GM15510 (cell line): ENCODE measurements around the gene EXD3.

Experiments used
- POLR2A ChIP-seq: IDR thresholded peaks from 3 replicates; pipeline ENCODE4 v1.6.1; 2011; ENCODE audit warnings: borderline replicate concordance; ENCODE audit not compliant: insufficient read length; ENCODE audit errors: extremely low read depth

The EXD3 gene

DNA sequence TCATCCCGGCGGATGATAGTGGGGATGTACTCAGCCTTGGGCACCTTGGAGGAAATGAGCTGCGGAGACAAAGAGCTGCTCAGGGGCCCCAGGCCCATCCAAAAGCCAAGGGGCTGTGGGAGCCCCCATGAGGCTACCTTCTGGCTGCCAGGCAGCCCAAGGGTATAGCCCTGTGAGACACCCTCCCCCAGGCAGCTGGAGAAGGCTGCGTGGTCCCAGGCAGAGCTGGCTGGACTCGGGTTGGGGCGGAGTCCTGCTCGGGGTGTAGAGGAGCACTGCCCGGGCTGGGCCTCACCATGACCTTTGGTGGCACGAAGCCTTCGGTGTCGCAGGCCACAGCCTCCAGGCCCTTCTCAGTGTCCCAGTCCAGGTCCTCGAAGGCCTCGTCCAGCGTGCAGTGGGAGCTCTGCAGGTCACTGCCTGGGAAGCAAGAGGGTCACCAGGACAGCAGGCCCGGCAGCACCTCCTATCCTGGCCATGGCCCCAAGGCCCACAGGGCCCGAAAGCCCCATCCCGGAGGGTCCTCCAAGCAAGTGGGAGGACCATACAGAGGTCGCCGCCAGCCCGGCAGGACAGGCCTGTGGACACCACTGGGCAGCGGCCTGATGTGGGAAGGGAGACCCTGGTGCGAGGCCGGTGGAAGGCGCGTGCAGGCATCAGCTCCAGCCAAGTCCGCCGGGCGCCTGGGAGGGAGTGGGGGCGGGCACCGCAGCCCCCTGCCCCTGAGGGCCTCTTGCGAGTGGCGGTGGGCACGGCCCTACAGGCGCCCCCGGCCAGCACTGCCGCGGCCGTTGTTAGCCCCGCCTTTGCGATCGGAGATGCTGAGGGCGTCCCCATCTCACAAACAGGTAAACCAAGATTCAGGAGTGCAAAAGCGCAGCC, 30.0 kb upstream of the EXD3 start:
- TF ChIP-seq POLR2A: no peak

DNA sequence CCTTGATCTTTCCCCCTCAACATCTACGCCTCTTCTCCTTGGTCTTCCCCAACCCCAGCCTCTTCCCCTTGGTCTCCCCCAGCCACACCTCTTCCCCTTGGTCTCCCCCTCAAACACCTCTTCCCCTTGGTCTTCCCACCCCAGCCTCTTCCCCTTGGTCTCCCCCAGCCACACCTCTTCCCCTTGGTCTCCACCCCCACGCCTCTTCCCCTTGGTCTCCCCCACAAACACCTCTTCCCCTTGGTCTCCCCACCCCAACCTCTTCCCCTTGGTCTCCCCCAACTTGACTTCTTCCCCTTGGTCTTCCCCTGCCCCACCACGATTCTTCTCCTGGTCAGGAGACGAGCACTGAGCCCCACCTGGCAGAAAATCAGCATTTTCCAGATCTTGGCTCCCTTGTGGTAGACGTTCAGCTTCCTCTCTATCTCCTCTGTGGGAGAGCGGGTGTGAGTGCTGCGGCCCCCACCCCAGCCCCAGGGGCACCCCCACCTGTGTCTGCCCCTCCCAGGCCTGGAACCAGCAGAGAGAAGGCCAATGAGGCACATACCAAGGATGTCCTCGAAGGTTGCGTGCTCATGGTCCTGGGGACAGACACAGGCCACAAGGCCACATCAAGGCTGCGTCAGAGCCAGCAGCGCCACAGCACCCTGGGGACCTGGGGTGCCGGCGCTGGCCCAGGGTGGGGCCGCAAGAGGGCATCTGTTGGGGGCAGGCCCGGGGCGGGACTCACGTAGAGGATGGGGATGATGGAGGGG, 29.2 kb upstream of the EXD3 start:
- TF ChIP-seq POLR2A: no peak

DNA sequence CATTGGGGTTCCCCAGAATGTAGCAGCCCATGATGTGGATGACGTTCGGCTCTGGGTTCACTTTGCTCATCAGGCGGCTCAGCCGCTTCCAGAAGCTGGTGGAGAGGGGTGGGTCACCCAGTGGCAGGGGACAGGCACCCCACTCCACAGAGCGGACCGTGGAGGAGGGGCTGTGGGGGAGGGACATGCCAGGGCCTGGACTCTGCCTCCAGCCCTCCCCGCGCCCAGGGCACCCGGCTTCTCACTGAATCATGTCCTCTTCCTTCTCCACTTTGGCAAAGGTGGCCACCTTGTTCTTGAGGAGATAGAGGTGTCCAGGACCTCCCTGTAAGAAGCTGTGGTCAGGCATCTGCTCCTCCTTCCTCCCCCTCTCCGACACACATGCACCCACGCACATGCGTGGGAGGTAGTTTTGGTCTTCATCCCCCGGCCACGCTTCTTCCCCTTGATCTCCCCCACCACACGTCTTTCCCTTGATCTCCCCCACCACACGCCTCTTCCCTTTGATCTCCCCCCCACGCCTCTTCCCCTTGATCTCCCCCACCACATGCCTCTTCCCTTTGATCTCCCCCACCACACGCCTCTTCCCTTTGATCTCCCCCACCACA, 27.1 kb upstream of the EXD3 start:
- no peak for TF ChIP-seq POLR2A

DNA sequence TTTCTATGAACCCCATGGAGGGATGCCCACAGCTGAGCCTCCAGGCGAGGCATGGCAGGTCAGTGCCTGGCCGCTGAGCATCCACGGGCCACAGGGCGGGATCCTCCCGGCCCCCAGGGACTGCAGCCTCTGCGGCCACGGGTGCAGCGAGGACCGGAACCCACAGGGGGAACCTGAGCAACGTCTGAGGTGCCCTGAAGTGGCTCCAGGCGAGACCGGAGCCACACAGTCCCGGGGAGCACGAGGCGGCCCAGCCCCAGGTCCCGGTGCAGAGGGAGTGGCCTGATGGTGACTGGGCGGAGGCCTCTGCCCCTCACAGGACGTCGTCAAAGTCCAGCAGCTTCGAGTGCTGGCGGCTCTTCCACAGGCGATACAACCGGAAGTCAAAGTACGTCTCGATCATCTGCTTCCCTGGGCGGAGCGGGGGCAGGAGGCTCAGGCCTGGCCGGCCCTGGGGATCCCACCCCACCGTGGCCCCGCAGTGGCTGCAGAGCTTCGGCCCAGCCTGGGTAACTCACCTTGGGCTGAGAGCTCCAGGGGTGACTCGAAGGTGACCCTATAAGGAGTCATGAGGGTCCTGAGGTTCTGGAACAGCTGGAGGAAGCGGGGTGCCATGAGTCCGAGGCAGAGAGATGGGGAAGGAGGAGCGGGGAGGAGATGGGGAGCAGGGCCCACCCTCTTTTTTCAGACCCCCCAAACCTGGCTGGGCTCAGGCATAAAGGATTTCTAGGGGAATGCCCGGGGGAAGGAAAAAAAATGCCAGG, 26.3 kb upstream of the EXD3 start:
- no peak for TF ChIP-seq POLR2A

DNA sequence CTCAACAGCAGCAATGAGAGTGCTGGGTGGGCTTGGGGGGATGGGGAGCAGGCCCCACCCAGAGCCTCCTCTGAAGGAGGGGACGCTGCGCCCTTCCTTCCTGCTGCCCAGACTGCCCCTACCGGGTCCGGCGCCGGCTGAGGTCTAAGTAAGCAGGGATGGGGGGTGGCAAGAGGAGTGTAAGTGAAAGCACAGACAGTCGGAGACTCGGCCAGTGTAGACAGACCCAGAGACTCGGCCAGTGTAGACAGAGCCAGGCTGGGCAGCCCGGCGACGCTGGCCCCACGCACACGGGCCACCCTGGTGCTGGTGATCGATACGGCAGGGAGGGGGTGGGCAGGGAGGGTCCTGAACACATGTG, 25.6 kb upstream of the EXD3 start:
- no peak for TF ChIP-seq POLR2A

DNA sequence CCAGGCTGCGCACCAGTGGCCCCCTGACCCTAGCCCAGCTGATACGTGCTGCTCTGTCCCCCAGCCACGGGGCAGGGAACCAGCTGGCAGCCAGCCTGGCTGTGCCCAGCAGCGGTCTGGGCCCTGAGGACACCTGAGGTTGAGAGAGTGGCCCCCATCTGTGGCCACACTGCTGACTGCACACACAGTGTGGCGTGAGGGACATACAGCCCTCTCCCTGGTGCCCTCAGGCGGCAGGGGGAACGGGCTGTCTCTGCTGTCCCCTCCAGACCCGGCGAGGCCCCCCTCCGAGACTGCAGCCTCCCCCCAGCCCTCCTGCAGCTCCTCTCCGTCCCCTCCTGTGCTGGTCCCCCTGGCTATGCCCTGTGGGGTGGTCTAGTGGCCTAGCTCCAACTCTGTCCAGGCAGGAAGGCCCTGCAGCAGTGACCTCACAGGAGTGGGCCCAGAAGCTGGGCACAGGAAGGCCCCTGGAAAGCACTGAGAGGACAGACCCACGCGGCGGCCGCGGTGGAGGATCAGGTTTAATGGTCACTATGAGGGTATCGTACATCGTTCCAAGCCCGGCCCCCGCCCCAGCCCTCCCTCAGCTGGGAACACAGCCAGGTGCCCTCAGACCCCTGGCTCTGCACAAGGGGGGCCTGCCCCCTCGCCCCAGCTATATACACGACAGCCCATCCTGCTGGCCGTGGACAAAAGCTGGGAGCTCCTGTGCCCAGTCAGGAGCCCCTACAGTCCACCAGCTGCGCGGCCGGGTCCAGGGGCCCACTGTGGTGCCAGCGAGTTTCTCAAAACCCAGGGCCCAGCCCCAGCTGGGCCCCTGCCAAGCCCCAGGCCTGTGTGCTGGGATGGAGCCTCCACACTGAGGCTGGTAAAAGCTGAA, 25.0 kb upstream of the EXD3 start:
- TF ChIP-seq POLR2A: no peak

DNA sequence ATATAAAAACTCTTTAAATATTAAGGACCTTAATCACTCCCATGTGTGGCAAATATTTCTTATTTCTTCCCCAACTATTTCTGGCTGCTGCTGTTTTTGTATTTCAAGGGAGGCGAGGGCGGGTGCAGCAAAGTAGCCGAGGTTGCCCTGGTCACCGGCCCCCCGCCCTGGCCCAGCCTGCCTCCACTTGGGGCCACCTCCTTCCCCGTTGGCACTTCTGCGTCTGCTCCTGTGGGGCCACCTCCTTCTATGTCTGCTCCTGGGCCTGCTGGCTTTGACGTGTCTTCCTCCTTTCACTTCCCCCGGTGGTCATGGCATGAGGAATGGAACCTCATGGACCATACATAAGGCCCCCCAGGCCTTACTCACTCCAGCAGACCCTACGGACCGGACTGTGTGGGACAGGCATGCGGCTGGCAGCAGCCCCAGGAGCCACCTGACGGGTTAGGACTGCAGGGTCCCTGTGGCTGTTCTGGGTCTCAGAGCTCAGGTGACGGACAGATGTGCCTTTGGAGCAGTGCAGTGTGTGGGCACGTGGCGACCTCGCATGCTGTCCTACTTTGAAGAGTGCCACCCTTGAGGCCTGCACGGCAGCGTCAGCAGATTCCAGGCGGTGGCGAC, 24.0 kb upstream of the EXD3 start:
- TF ChIP-seq POLR2A: no peak

DNA sequence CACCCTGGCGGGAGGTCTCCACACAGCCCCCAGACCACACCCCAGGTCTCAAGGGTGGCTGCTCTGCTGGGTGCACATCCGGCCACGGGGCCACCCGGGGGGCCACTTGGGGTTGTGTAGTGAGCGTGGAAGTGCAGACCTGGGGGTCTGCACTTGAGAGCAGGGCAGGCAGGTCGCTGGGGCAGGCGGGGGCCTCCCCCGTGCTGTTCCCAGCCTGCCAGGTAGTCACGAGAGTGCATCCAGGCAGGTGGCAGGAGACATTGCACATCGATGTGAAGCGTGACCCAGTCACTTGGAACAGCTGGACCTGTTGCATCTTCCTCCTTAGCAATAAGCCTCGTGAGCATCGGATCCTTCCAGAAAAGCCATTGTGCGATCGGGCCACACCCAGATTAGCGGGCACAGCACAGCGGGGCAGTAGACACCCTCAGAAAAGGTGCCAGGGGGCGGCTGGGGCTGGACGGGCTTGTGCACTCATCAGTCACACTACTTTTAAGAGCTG, 23.0 kb upstream of the EXD3 start:
- no peak for TF ChIP-seq POLR2A

DNA sequence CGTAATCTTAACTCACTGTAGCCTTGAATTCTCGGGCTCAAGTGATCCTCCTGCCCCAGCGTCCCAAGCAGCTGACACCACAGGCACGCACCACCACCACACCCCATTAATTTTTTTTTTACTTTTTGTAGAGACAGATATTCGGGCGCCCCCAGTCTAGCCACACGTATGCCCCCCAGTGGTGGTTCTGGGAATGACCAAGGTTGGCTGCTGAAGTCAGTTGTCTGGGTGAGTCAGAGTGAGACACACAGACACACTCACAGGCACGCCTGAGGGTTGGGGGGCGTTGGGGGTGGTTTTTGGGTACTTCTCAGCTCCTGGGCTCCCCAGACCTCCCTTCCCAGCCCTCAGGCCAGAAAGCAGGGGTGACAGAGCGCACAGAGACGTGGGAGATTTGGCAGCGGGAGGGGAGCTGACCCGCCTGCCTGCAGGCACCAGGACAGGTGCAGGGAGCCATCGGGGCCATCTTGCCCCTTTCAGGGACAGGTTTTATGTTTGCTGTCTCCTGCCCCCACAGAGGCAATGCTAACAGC, 22.4 kb upstream of the EXD3 start:
- TF ChIP-seq POLR2A: no peak

DNA sequence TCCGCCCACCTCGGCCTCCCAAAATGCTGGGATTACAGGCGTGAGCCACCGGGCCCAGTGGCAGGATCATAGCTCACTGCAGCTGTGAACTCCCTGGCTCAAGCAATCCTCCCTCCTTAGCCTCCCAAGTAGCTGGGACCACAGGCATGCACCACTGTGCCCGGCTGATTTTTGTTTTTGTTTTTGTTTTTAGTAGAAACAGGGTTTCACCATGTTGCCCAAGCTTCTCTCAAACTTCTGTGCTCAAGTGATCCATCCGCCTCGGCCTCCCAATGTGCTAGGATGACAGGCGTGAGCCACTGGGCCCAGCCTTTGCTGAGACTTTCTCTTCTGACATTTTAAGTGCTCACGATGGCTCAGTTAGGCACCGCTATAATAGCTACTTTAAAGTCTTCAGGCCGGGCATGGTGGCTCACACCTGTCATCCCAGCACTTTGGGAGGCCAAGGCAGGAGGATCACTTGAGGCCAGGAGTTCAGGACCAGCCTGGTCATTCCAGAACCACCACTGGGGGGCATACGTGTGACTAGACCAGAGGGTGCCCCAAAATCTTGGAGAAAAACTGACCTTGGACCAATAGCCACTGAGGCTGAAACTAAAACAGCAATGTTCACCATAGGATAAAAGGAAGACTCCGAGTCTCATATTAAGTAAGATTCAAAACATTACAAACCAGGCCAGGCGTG, 21.3 kb upstream of the EXD3 start:
- no peak for TF ChIP-seq POLR2A

DNA sequence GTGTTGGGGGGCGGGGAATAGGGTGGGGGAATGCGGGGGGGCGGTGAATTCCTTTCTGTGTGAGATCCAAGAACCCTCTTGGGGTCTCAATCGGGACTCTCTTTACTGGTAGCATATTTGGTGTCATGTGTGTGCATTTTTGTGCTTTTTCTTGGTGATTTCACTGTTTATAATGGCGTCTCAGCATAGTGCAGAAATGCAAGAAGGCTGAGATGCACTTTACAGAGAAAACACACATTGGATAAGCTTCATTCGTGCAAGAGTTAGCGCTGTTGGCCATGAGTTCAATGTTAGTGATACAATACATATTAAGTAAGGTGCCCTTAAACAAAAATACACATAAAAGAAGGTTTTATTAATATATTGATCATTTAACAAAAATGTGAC, 19.0 kb upstream of the EXD3 start:
- TF ChIP-seq POLR2A: no peak

DNA sequence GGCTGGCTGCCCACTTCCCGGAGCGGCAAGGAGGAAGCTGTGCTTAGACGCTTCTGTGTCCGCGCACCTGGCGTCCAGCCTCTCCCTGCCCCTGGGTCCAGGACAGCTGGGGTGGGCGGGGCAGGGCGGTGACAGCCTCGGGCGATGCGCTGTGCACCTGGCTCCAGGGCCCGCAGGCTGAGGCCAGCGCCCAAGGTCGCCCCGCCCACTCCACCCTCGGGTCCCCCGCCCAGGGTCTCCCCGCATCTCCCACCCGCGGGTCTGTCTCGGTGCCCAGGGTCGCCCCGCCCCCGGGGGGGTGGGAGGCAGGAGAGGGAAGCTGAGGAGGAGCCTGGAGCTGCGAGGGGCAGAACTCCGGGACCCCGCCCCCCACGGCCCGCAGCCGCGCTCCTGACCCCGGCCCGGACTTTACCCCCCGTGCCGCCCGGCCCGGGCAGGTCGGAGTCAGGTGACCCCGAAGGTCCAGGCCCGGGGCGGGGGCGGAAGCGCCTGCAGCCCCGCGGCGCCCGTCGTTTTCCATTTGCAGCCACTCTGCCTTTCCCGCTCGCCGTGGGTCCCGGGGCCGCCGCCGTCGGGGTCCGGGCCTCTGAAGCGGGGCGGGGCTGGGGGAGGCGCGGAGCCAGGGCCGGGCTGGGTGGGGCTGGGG, 18.4 kb upstream of the EXD3 start, which contains the start of gene ENTPD8:
Gene ENTPD8, minus strand, starts transcription at position 69 of the 646 bp plus-strand sequence. CDS start 3,072 bp downstream, outside the sequence.
- TF ChIP-seq POLR2A: no peak
